Fibroblast of skin of right biceps (primary cell): ENCODE results near the gene SLC23A2.
"Not testable (repeated sequence)": the region's sequence is repeated elsewhere in the genome, so short reads cannot be mapped to it uniquely, and the experiment has no call there.

Experiments used
- DNase-seq: peaks from one replicate; pipeline ENCODE4 v3.0.0-alpha.2; 2013

Gene SLC23A2

GRCh38 chr20:5001174-5002076 is at the start of gene SLC23A2:
Gene SLC23A2, minus strand, starts transcription at chr20:5001510. Its CDS starts 68,948 bp downstream, at chr20:4932562.
- peak; percentile 39 for DNase-seq

- no peak for DNase-seq
These were observed 45.5 kb upstream of the SLC23A2 start for GRCh38 chr20:5046656-5047339.

GRCh38 chr20:5045906-5046305 is 44.6 kb upstream of the SLC23A2 start:
- DNase-seq, result no peak

- no peak for DNase-seq
These were observed 42.8 kb upstream of the SLC23A2 start for GRCh38 chr20:5044075-5044620.

- DNase-seq, result peak; percentile 76
These were observed 40.1 kb upstream of the SLC23A2 start for GRCh38 chr20:5041433-5041832.

- DNase-seq, result no peak
These were observed 39.0 kb upstream of the SLC23A2 start for GRCh38 chr20:5040345-5040744.

GRCh38 chr20:5039889-5040288 is 38.6 kb upstream of the SLC23A2 start:
- DNase-seq, result no peak

GRCh38 chr20:5039255-5039657 is 37.9 kb upstream of the SLC23A2 start:
- no peak for DNase-seq

GRCh38 chr20:5036828-5037227 is 35.5 kb upstream of the SLC23A2 start:
- DNase-seq, result no peak

GRCh38 chr20:5035518-5035917 is 34.2 kb upstream of the SLC23A2 start:
- not testable (repeated sequence) for DNase-seq

GRCh38 chr20:5033566-5033965 is 32.3 kb upstream of the SLC23A2 start:
- DNase-seq, result peak; percentile 28

GRCh38 chr20:5031701-5032100 is 30.4 kb upstream of the SLC23A2 start:
- not testable (repeated sequence) for DNase-seq

GRCh38 chr20:5031206-5031557 is 29.9 kb upstream of the SLC23A2 start:
- no peak for DNase-seq

- no peak for DNase-seq
These were observed 29.3 kb upstream of the SLC23A2 start for GRCh38 chr20:5030348-5031205.

- not testable (repeated sequence) for DNase-seq
These were observed 27.1 kb upstream of the SLC23A2 start for GRCh38 chr20:5028258-5029059.

- no peak for DNase-seq
These were observed 23.7 kb upstream of the SLC23A2 start for GRCh38 chr20:5024982-5025381.

GRCh38 chr20:5024103-5024502 is 22.8 kb upstream of the SLC23A2 start:
- peak; percentile 10 for DNase-seq

GRCh38 chr20:5023171-5023570 is 21.9 kb upstream of the SLC23A2 start:
- DNase-seq, result not testable (repeated sequence)

GRCh38 chr20:5020760-5021159 is 19.4 kb upstream of the SLC23A2 start:
- no peak for DNase-seq

- no peak for DNase-seq
These were observed 12.6 kb upstream of the SLC23A2 start for GRCh38 chr20:5013682-5014447.

- DNase-seq, result no peak
These were observed 7.4 kb upstream of the SLC23A2 start for GRCh38 chr20:5008759-5009158.
